Colonic mucosa (tissue), 4 donors: Measurements from ENCODE around the gene TRPC6. TPM values are rescaled to one million over a fixed set of nuclear protein-coding genes. Genes with fewer than 3 reads are reported as not detected.

Experiments used
- DNase-seq: peaks from one replicate; pipeline ENCODE4 v3.0.0-alpha.2; 2020
- H3K27ac ChIP-seq: fragments of 200-600 bp; one replicate; pipeline ENCODE4 v1.8.0; 2021
- H3K27me3 ChIP-seq: fragments of 200-600 bp; one replicate; pipeline ENCODE4 v1.8.0; 2021
- H3K36me3 ChIP-seq: fragments of 200-600 bp; one replicate; pipeline ENCODE4 v1.8.0; 2021
- H3K4me1 ChIP-seq: fragments of 200-600 bp; one replicate; pipeline ENCODE4 v1.8.0; 2021; ENCODE audit warnings: mild to moderate bottlenecking
- H3K4me3 ChIP-seq: fragments of 200-600 bp; one replicate; pipeline ENCODE4 v1.8.0; 2021
- H3K9ac ChIP-seq, 2 donors: one replicate each; pipeline ENCODE4 v1.7.0; 2013; ENCODE audit warnings: control low read depth in 2 of 2, low read depth in 2 of 2, low read length in 2 of 2
- H3K9me3 ChIP-seq: fragments of 200-600 bp; one replicate; pipeline ENCODE4 v1.8.0; 2021
- intact Hi-C: fragments of 100-400 bp; cut with DNase I; formaldehyde crosslinking; loops from one replicate; pipeline ENCODE4 v1.14.1; 2022
- microRNA-seq: library from miRNA; unstranded; fragments of <30 nt; microRNA quantifications from one replicate; pipeline ENCODE4, GENCODE V29; 2019
- total RNA-seq, 2 donors: library from RNA; stranded (reverse); fragmentation: NEBNext Ultra II Directional in 1 of 2; extraction: Animal tissue kit (Norgen Biotek cat#: 25700) in 1 of 2; gene quantifications; one replicate each; pipeline ENCODE4 v1.2.1, GENCODE V29; 2021
- TF ChIP-seq, protein P1 (sequence below): fragments of 200-600 bp; IDR thresholded peaks from one replicate; pipeline ENCODE4 v1.8.0; 2022; ENCODE audit warnings: antibody characterized with exemption, mild to moderate bottlenecking
- donor health status: healthy.
- donor health status: DM: no; HTN: no; CAD: no.
- donor health status: DM: no; HTN: no; CAD: no.

TRPC6 gene
- total RNA-seq, 2 donors from 2014 or later, result 0.37 to 0.96 TPM

DNA sequence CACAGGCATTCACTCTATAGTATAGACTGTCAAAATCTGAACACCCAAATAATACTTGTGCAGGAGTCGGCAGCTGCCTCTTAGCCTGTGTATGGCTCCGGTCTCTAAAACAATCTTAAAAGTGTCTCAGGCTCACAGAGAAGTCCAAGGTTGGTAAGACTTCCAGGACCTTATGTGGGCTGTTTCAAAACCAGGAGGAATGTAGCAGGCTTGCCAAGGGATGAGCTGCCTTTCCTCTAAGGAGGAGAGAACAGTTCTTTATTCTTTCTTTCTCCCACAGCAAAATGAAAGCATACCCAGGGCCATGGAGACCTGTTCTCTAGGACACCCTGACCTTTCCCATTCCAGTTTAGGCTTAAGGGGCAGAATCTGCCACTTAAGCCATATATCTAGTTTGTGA lies 176.5 kb downstream of the TRPC6 start:
- Histone ChIP-seq H3K4me3 (no peak overlapping the region), H3K4me1 (no peaks in the 10 kb centered on the region), H3K9ac (no peak overlapping the region), H3K9me3 (no peaks in the 10 kb centered on the region), H3K36me3 (no peaks in the 10 kb centered on the region), H3K27me3 (no peaks in the 10 kb centered on the region), H3K27ac (no peak overlapping the region)
- intact Hi-C loops, result no loop called here
- DNase-seq, result no peak
- TF ChIP-seq, protein P1, sequence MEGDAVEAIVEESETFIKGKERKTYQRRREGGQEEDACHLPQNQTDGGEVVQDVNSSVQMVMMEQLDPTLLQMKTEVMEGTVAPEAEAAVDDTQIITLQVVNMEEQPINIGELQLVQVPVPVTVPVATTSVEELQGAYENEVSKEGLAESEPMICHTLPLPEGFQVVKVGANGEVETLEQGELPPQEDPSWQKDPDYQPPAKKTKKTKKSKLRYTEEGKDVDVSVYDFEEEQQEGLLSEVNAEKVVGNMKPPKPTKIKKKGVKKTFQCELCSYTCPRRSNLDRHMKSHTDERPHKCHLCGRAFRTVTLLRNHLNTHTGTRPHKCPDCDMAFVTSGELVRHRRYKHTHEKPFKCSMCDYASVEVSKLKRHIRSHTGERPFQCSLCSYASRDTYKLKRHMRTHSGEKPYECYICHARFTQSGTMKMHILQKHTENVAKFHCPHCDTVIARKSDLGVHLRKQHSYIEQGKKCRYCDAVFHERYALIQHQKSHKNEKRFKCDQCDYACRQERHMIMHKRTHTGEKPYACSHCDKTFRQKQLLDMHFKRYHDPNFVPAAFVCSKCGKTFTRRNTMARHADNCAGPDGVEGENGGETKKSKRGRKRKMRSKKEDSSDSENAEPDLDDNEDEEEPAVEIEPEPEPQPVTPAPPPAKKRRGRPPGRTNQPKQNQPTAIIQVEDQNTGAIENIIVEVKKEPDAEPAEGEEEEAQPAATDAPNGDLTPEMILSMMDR, result no peak

Small RNAs within 50 kb of the gene (microRNA-seq; reads per million reads assigned to microRNA genes)
- gene MIR3920, result not detected
